Hematopoietic multipotent progenitor cell treated with erythropoietin and hydrocortisone succinate and interleukin-3 and kit ligand, for 15 days (in vitro differentiated cells): ENCODE data around the gene MRPS6.

Source experiments
- DNase-seq: peaks from one replicate; pipeline ENCODE4 v3.0.0-alpha.2; 2015; ENCODE audit warnings: low spot score

Gene MRPS6

DNA sequence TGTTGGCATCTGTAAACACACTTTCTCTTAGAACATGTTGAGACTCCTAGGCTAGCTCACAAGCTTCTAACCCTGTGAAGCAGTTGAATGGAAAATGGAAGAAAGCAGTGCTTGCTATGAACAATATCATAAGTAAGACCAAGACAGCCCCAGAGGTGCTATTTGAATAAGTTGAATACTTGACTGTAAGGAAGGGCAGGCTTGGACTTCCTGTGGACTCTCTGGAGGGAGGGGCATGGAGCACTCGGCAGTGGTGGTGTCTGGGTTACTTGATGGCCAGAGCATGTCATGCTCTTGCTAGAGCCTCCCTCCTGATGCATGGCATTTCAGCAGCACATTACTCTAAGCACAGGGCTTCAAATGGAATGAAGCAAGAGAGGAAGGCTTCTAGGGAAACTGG, 60.0 kb downstream of the MRPS6 start:
- no peak for DNase-seq

DNA sequence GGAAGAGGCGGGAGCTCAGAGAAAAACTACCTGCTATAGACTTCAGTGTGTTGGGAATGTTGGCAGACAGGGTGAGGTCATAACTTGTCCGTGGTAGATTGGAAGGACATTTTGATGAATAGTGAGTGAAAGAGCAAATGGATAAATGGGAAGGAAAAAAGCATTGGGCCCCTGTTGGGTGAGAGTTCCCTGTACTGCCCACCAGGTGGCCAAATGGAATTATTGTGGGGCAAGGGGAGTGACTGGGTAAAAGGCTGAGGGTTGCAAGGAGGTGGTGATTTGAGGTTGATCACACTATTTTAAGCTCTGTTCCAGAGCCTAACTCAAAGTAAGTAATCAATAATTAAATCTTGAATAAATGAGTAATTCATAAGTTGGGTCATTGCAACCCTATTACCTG, 60.4 kb downstream of the MRPS6 start:
- DNase-seq, result no peak

GRCh38 chr21:34135330-34135729, 62.0 kb downstream of the MRPS6 start:
- no peak for DNase-seq

DNA sequence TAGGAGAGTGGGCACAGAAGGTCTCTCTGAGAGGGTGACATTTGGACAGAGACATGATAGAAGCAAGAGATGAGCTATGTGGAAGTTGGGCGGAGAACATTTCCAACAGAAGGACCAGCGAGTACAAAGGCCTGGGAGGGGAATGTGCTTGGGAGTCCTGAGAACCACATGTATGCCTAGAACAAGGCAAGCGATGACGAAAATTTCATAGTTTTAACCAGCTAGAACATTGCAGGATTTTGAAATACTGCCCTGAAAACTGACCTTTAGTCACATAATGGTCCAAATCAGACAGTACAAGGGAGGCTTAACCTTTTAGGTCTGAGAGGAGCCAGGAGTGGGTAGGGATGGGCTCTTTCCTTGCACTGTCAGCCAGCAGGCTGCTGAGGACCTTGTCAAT, 68.0 kb downstream of the MRPS6 start:
- no peak for DNase-seq

- DNase-seq, result no peak
Measured at GRCh38 chr21:34143685-34144182, 70.4 kb downstream of the MRPS6 start.

DNA sequence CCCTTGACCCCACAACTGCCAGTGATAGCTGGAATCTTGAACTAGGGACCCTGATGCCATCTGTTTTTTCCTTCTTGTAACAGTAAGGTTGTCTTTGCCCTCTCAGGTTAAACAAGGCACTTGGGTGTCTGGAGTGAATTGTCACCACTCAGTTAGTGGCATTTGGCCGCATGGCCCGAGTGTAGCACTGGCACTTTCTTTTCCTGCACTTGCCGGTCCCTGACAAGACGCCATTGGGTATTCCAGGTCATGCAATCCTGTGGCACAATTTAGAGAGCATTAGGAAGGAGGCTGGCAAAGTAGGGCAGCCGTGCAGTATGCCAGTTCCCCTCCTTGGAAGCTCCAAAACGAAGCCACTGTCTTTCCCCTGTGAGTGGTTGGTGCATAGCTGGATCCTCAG, 70.8 kb downstream of the MRPS6 start:
- no peak for DNase-seq

- no peak for DNase-seq
Measured at GRCh38 chr21:34147792-34148418, 74.5 kb downstream of the MRPS6 start.

DNA sequence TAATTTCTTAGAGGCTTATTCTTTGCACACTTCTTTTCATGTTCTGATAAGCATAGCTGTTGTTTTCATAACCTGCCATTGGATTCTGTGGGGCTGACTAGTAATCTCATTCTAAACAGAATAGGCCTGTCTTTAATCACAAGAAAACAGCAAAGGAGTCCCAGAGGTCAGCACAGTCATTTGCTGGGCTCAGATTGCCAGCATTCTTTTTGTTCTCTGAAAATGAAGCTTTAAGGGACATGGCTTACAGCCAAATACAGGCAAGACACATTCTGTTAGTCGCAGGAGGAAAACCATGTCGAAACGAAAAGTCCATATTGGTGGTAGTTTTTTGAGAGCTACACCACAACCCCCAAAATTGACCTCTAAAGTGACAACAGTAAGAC, 75.0 kb downstream of the MRPS6 start:
- DNase-seq, result no peak

GRCh38 chr21:34148826-34149558, 75.6 kb downstream of the MRPS6 start:
- no peak for DNase-seq

DNA sequence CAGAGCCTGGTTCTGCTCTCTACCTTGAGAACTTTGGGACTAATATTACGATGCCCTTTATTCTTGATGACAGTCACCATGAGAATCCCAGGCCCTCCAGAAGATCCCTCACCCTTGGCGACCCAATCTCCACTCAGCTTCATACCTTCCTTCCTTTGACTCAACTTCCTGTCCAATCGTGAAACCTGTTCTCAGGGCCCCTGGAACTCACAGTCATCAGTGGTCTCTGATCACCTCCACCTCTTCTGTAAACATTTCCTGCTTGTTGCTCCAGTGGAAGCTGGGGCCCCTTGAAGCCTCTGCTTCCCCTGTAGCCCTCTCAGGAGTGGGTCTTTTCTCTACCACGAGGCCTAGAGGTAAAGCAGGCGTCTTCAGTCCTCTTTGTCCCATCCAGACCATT, 79.1 kb downstream of the MRPS6 start:
- DNase-seq, result no peak

DNA sequence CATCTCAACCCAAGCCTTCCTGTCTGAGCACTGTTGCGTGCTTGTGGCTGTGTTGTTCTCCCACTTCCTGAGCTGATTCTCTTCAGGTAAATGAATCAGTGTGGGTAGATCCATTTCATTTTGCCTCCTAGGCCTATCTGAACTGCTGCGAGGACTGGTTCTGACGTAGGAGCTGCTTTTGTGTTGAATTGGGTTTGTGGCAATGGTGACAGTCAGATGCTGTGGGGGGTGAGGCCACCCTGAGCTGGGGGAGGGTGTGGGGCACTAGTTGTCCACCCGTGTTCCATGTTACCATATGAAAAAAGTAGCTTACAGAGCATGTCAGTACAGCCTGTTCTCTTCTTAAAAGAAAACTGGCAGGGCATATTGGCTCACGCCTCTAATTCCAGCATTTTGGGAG, 81.5 kb downstream of the MRPS6 start:
- no peak for DNase-seq

- DNase-seq, result no peak
Measured at GRCh38 chr21:34156957-34157356, 83.6 kb downstream of the MRPS6 start.

DNA sequence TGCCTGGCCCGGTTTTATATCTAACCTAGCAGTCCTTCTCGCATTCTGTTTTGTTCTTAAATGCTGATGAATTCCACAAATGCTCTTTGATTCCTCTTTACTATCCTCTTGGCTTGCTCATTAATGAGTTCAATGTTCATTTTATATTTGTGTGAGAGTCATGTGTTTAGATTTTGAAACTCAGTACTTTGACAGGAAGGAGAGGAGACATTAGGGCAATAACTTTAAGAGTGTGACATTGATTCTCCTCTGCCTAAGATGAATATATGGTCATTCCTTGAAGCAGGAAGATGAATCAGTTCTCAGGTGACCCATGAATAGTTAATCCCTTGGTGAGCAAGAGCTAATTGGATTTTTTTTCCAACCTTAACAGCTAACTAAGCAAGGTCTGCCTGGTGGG, 84.1 kb downstream of the MRPS6 start:
- no peak for DNase-seq

DNA sequence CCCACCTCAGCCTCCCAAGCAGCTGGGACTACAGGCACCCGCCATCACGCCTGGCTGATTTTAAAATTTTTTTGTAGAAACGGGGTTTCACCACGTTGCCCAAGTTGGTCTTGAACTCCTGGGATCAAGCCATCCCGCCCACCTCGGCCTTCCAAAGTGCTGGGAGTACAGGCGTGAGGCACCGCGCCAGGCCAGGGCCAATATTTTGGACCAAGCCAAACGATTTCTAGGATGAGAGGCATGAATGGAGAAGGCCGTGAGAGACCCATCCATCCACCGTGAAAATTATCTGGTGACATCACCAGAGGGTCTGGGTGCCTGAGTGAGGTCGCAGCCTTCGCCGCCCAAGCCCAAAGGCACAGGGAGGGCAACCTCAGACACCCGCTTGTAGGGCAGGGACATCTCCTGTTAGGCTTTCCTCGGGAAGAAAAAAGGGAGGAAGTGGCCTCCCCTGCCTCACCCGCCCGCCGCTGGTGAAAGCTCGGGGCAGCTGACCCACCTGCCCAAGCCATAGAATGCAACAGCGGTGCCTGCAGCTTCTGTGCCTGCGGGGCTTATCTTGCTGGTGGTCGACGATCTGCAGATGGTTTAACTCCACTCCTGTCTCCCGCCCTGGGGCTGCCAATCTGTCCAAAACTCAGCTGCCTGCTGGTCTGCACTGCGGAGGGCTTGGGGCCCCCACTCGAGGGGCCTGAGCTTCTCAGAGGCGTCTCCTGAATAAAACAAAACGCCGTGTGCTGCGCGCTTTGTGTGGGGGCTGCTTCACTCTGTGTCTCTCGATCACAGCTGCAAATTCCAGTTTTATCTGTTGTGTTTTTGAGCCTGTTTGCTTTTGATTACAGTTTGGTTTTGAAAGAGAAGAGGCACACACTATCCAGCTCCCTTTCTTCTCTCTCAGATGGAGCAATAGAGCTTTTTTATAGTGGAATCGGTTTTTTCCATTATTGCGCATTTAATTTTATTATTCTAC, 85.8 kb downstream of the MRPS6 start:
- no peak for DNase-seq

GRCh38 chr21:34166468-34166867, 93.1 kb downstream of the MRPS6 start:
- DNase-seq, result no peak

GRCh38 chr21:34170886-34171285, 97.5 kb downstream of the MRPS6 start:
- no peak for DNase-seq

- DNase-seq, result no peak
Measured at GRCh38 chr21:34174470-34174869, 101.1 kb downstream of the MRPS6 start.

DNA sequence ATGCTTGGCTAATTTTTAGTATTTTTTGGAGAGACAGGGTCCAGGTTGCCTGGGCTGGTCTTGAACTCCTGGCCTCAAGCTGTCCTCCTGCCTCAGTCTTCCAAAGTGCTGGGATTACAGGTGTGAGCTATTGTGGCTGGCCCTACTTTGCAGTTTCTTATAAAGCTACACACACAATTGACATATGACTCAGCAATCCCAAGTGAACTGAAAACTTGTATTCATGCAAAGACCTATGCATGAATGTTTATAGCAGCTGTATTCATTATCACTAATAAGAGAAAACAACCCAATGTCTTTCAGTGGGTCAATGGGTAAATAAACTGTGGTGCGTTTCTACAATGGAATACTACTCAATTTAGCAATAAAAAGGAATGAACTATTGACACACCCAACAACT, 103.1 kb downstream of the MRPS6 start:
- no peak for DNase-seq

DNA sequence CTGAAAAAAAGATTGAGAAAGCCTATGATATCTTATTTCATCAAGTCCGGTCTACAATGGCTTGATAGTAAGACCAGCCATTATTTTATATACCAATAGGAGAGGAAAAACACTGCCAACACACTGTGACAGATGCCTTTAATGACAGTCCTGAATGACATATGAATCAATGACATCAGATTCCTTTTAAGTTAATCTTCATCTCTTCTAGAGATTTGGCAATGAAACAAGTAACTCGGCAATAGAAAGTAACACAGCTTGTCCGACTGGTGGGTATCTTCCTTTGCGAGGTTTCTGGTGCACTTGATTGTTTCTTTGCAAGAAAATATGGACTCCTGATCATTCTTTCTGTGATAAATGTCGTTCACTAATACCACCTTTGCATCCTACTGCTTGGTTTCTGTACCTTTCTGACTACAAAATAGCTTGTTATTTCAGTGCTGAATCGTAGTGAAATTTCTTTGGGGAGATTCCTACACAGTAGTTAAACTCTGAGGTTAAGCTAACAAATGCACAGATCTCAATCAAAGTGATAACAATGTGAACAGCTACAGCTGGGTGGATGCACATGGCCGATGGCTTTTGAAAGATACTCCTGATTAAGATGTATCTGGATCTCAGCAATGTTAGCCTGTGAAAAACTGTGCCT, 104.7 kb downstream of the MRPS6 start:
- DNase-seq, result no peak

DNA sequence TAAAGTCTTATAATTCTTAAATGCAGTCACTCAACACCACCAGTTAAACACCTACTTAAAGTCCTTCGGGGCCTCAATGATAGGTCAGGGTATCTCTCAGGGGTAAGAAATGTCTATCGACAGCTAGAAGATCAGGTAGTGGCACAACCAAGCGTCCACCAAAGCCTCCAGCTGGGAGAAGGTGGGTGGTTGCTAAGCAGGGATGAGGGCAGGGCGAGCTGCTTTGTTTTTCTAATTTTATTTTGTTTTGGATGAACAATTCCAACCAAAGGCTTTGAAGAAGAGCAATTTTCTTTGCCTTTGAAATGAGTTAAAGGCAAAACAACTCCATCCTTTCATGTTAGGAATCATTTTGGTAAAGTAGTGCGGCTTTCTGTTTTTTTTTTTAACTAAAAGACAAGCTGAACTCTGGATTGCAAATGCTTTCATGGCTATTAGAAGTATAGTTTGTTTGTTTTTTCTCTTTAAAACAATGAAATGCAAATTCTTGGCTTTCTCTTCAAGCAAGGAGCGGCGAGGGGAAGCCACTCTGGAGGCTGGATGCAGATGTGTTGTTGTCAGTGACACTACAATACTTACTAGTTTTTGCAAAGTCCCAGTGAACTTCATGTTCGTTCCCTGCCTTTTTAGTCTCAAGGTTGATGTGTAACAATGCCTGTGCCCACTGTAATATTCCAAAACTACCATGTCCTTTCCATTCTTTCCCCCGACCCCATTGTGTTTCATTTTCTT, 106.0 kb downstream of the MRPS6 start:
- no peak for DNase-seq

GRCh38 chr21:34180407-34180806, 107.0 kb downstream of the MRPS6 start:
- no peak for DNase-seq
